GM21825 (cell line): ENCODE data around the gene GABRA6.

Experiments used
- ATAC-seq: cut with Tn5 transposase; IDR thresholded peaks from one replicate; pipeline ENCODE4 v1.9.1; 2021; ENCODE audit warnings: mild to moderate bottlenecking, moderate library complexity; ENCODE audit not compliant: unreplicated experiment

The GABRA6 gene

DNA sequence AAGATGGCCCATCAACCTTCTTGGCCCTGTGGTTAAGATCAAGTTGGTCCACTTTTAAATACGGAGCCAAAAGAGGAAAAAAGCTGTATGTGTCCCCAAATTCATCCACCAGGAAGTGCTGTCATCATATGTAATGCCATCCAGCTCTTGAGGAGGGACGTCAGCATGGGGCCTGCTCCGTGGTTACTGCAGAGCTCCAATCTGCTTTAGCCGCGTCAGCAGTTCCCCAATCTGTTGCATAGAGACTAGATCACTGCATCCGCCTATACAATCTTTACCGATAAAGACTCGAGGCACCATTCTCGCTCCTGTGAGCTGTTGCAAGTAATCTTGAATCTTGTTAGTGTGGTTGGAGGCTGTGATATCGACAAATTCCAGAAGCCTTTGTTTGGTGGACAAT lies 65.7 kb downstream of the GABRA6 start:
- no peak for ATAC-seq
